Muscle of arm (tissue), 12 donors: ENCODE measurements around the gene LARGE2. TPM values are rescaled to one million over a fixed set of nuclear protein-coding genes. Genes with fewer than 3 reads are reported as not detected.

Source experiments
- DNase-seq: peaks from one replicate; pipeline ENCODE4 v3.0.0-alpha.2; 2013
- polyA plus RNA-seq, 12 donors: library from polyadenylated mRNA; unstranded; fragments of 120-200 nt; gene quantifications; one replicate each; pipeline ENCODE4 v1.2.1, GENCODE V29; 2013; ENCODE audit not compliant: insufficient read length in 12 of 12

LARGE2 gene
- polyA plus RNA-seq, 12 donors: 0.07 to 22.0 (median 0.49) TPM; not detected in 2

GRCh38 chr11:45928535-45929215, 6.2 kb downstream of the LARGE2 start:
- no peak for DNase-seq

GRCh38 chr11:45929486-45930030, 7.1 kb downstream of the LARGE2 start:
- DNase-seq: no peak

GRCh38 chr11:45930031-45930794, 7.8 kb downstream of the LARGE2 start:
- DNase-seq: no peak

- DNase-seq: no peak
Observed at GRCh38 chr11:45930951-45931570, 8.6 kb downstream of the LARGE2 start.

GRCh38 chr11:45931739-45932138, 9.3 kb downstream of the LARGE2 start:
- DNase-seq: no peak

- no peak for DNase-seq
Observed at GRCh38 chr11:45932217-45932616, 9.8 kb downstream of the LARGE2 start.

GRCh38 chr11:45933131-45933831, 10.8 kb downstream of the LARGE2 start:
- no peak for DNase-seq

- no peak for DNase-seq
Observed at GRCh38 chr11:45933846-45934579, 11.6 kb downstream of the LARGE2 start.

GRCh38 chr11:45934580-45935318, 12.3 kb downstream of the LARGE2 start:
- DNase-seq: no peak

- no peak for DNase-seq
Observed at GRCh38 chr11:45935349-45936064, 13.1 kb downstream of the LARGE2 start.

- no peak for DNase-seq
Observed at GRCh38 chr11:45936511-45937054, 14.1 kb downstream of the LARGE2 start.

- no peak for DNase-seq
Observed at GRCh38 chr11:45937916-45938315, 15.5 kb downstream of the LARGE2 start.

GRCh38 chr11:45939836-45940235, 17.4 kb downstream of the LARGE2 start:
- no peak for DNase-seq

- DNase-seq: no peak
Observed at GRCh38 chr11:45941285-45941684, 18.8 kb downstream of the LARGE2 start.

GRCh38 chr11:45942381-45942780, 19.9 kb downstream of the LARGE2 start:
- DNase-seq: no peak

- no peak for DNase-seq
Observed at GRCh38 chr11:45945397-45945999, 23.0 kb downstream of the LARGE2 start.

GRCh38 chr11:45947885-45948284, 25.4 kb downstream of the LARGE2 start:
- no peak for DNase-seq

- DNase-seq: no peak
Observed at GRCh38 chr11:45948356-45948755, 25.9 kb downstream of the LARGE2 start.

GRCh38 chr11:45949992-45950407, 27.5 kb downstream of the LARGE2 start:
- DNase-seq: no peak
